Activated T-helper 17 cell treated with anti-CD3 and anti-CD28 coated beads, Interleukin-2, amount 50 U/mL, for 72 hours (primary cell): ENCODE results near the gene ACO2. TPM values are rescaled to one million over a fixed set of nuclear protein-coding genes. Genes with fewer than 3 reads are reported as not detected.
"Not testable (repeated sequence)": the region's sequence is repeated elsewhere in the genome, so short reads cannot be mapped to it uniquely, and the experiment has no call there.

Experiments
- ATAC-seq: fragments of 150-1000 bp; cut with Tn5 transposase; replicated peaks from 2 replicates; pipeline ENCODE4 v1.10.0; 2021; ENCODE audit warnings: mild to moderate bottlenecking, moderate library complexity
- H3K27ac Mint-ChIP-seq: one replicate; pipeline ENCODE4 v1.8.0; 2022; ENCODE audit warnings: mixed read lengths
- H3K27me3 Mint-ChIP-seq: one replicate; pipeline ENCODE4 v1.8.0; 2022; ENCODE audit warnings: mixed read lengths
- H3K36me3 Mint-ChIP-seq: one replicate; pipeline ENCODE4 v1.8.0; 2022; ENCODE audit warnings: low read depth, mild to moderate bottlenecking, mixed read lengths
- H3K4me1 Mint-ChIP-seq: one replicate; pipeline ENCODE4 v1.8.0; 2022; ENCODE audit warnings: mixed read lengths
- H3K4me3 Mint-ChIP-seq: one replicate; pipeline ENCODE4 v1.8.0; 2022; ENCODE audit warnings: mild to moderate bottlenecking, mixed read lengths
- H3K9me3 Mint-ChIP-seq: one replicate; pipeline ENCODE4 v1.8.0; 2022; ENCODE audit warnings: mixed read lengths
- total RNA-seq, 2 donors: library from RNA; stranded (reverse); gene quantifications; one replicate each; pipeline ENCODE4 v1.2.3, GENCODE V29; 2022

ACO2 gene
- total RNA-seq: 100 to 1,000 TPM in 1 of 2 donors, 10 to 100 TPM in 1; 67.8 to 106 TPM

DNA sequence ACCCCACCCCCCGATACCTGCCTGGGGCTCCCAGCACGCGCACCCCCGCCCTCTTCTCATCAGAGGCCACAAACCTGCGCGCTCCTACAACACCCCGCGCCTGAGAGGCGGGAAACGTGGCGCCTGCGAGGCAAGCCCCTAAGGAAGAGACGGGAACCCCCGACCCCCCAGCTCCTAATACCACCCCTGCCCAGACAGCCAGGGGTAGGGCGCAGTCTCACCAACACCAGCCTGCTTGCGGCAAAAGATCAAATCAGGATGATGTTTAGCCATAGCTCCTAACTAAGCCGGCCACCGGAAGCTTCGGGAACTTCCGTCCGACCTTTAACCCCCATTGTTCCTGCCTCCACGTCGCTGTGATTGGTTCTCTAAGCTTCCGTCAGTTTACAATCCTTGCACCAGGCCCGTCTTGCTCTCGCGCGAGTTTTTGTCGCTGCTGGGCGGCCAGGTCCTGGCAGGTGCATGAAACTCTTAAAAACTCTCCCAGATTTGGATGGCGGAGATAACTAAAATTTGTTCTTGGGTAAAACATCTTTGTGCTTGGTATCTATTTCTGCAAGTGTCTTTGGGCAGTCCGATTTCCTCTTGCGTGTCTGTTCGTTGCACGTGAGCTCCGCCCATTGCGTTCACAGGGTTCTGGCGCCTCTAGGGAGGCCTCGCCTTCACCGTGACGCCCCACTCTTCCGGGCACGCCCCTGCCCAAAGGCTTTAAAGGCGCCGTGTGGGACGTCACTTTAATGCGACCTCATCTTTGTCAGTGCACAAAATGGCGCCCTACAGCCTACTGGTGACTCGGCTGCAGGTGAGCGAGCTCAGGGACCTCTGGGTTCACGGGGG lies at the start of gene ACO2, which contains the start of gene PHF5A:
Gene ACO2 (plus strand): TSS at position 737 of the 837 bp plus-strand sequence. CDS start 30 bp downstream, at position 767.
Gene PHF5A (minus strand): TSS at position 312 of the 837 bp plus-strand sequence. CDS start 39 bp downstream, at position 273.
- H3K27me3 Mint-ChIP-seq: no peaks in the 10 kb centered on the region
- peak within 1 kb of the TSS; percentile 97 for H3K27ac Mint-ChIP-seq
- ATAC-seq: peak; percentile 95
- peak within 1 kb of the TSS; percentile 87 for H3K4me3 Mint-ChIP-seq
- no peaks in the 10 kb centered on the region for H3K9me3 Mint-ChIP-seq
- H3K4me1 Mint-ChIP-seq: peaks cover 23% of the 10 kb centered on the region
- peaks cover 73% of the 10 kb centered on the region for H3K36me3 Mint-ChIP-seq

DNA sequence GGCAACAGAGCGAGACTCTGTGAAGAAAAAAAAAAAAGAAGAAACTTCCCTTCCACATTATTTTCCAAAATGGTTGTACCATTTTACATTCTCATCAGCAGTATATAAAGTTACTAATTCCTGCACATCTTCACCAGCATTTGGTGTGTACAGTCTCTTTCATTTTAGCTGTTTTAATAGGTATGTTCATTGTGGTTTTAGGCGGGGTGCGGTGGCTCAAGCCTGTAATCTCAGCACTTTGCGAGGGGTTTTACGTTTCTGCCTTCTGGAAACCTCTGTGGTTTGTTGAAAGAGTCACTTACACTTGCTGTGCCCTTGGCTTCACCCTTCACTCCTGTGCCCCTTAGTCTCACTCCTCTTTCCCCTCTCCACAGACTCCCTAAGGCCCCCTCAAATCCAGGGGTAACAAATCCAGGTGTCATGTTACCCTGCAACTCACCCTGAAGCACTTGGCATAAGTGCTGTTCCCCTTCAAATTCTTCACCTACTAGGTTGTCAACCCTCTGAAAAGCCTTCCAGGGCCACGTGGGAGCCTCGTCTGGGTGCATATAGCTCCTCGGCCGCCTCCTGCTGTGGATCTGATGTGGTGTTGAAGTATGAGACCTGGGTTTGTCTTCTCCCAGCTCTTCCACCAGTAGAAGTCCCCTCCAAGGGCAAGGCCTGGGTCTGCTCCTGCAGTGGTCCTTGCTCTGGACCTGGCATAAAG lies 43.1 kb upstream of the ACO2 start:
- peak overlapping the region; percentile 66 for H3K27ac Mint-ChIP-seq
- H3K27me3 Mint-ChIP-seq: no peaks in the 10 kb centered on the region
- peaks cover 13% of the 10 kb centered on the region for H3K4me1 Mint-ChIP-seq
- no peaks in the 10 kb centered on the region for H3K9me3 Mint-ChIP-seq
- H3K4me3 Mint-ChIP-seq: peak overlapping the region; percentile 48
- peaks cover 48% of the 10 kb centered on the region for H3K36me3 Mint-ChIP-seq
- ATAC-seq: peak; percentile 95

DNA sequence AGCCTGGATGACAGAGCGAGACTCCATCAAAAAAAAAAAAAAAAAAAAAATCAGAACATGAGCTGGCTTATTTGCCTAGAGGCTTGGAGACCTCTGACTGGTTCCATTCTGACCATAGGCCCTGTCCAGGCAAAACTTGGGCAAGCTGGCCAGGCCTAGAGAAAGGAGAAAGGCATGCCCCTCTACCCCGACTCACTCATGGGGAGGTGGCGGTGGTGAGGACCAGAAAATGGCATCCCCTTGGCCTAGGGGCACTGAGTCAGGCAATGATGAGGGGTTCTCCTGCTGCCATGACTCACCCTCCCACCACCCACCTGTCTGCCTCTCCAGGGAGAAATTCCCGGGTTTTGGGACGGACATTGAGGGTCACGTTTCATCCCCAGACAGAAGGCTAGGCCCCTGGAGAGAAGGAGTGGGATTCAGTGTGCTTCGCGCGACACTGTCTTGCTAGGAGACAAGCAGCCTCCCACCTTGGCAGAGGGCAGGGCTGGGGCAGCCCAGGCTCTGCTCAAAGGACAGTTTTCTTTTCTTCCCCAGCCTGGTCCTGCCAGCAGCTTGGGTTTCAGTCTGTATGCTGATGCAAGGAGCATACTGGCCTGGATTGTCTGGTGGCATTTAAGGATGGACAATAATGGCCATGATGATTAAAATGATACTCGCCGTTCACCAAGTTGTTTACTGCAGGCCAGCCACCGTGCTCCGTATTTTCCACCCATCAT lies 39.5 kb upstream of the ACO2 start:
- no peaks in the 10 kb centered on the region for H3K27me3 Mint-ChIP-seq
- H3K36me3 Mint-ChIP-seq: peaks cover 63% of the 10 kb centered on the region
- H3K4me1 Mint-ChIP-seq: peaks cover 13% of the 10 kb centered on the region
- no peak for ATAC-seq
- H3K27ac Mint-ChIP-seq: peak overlapping the region; percentile 58
- no peaks in the 10 kb centered on the region for H3K9me3 Mint-ChIP-seq
- no peak overlapping the region for H3K4me3 Mint-ChIP-seq

DNA sequence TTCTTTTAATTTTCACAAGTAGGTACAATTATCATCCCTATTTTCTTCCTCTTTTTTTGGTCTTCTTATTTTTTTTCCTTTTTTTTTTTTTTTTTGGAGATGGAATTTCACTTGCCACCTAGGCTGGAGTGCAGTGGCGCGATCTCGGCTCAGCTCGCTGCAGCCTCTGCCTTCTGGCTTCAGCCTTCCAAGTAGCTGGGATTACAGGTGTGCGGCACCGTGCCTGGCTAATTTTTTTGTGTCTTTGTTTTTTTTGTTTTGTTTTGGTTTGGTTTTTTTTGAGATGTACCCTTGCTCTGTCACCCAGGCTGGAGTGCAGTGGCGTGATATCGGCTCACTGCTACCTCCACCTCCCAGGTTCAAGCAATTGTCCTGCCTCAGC lies 39.0 kb upstream of the ACO2 start:
- H3K36me3 Mint-ChIP-seq: peaks cover 65% of the 10 kb centered on the region
- H3K9me3 Mint-ChIP-seq: no peaks in the 10 kb centered on the region
- H3K27ac Mint-ChIP-seq: peak overlapping the region; percentile 58
- peaks cover 13% of the 10 kb centered on the region for H3K4me1 Mint-ChIP-seq
- H3K4me3 Mint-ChIP-seq: no peak overlapping the region
- no peak for ATAC-seq
- no peaks in the 10 kb centered on the region for H3K27me3 Mint-ChIP-seq

DNA sequence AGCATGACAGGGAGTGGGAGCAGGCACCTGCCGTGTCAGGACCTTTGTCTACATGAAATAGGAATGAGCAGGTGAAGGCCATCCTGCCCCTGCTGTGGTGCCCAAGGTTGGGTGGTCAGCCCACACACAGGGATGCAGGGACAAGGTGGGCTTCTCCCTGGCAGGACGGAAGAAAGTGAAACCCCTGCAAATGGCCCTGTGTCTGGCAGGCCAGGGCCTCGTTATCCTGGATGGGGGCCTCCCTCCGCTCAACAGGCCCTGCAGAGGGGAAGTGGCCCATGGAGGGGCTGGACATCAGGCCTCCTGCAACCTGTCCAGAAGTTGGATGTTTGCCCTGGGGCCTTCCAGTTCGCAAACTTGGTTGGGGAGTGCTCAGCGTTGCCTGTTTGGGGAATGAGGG lies 37.3 kb upstream of the ACO2 start:
- H3K36me3 Mint-ChIP-seq: peaks cover 70% of the 10 kb centered on the region
- peaks cover 4% of the 10 kb centered on the region for H3K4me1 Mint-ChIP-seq
- ATAC-seq: no peak
- no peak overlapping the region for H3K4me3 Mint-ChIP-seq
- H3K9me3 Mint-ChIP-seq: no peaks in the 10 kb centered on the region
- no peaks in the 10 kb centered on the region for H3K27me3 Mint-ChIP-seq
- no peak overlapping the region for H3K27ac Mint-ChIP-seq

DNA sequence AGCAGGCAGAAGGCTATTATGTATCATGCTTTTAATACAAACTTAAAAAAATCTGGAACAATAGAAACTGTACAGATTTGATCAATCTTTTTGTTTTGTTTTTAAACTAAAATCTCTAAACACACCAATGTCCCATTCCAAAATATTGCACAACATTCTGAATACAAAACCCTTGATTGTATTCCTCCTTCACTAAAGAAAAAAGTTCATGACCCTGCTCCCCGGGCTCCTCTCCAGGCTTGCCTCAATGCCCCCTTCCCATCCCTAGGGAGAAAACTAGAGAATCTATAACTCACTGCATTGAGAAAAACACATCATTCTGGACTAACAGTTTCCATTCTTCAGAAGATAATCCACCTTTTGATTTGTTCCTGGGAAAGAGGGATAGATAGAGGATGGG lies 35.4 kb upstream of the ACO2 start:
- not testable (repeated sequence) for H3K9me3 Mint-ChIP-seq, H3K4me3 Mint-ChIP-seq, H3K27me3 Mint-ChIP-seq, H3K4me1 Mint-ChIP-seq, ATAC-seq, H3K27ac Mint-ChIP-seq
- H3K36me3 Mint-ChIP-seq: peaks cover 80% of the 10 kb centered on the region

DNA sequence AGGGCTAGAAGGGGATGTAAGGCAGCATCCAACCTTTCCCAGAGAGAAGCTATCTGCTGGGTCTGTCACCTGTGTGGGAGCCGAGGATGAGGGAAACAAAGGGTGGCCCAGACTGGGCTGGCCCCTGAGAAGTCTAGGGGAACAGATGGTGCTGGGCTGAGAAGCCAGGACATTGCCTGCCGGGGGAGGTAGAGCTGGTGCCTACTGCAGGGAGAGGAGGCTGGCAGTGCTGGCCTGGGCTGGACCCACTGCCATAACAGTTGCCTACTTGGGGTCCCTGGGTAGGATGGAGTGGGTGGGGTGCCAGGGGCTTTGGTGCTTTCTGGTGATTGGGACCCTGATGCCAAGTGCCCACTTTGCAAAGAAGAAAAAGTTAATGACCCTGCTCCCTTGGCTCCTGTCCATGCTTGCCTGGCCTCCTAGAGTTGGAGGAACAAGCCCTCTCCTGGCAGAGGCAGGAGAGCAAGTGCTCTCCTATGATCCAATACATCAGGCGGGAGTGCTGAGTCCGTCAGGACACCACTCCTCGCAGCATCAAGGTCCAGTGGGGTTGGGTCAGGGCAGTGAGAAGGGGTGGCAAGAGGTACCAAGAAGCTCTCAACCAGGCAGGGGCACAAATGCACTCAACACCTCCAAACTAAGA lies 34.4 kb upstream of the ACO2 start:
- not testable (repeated sequence) for H3K4me3 Mint-ChIP-seq, H3K9me3 Mint-ChIP-seq, H3K27me3 Mint-ChIP-seq, H3K27ac Mint-ChIP-seq, ATAC-seq, H3K4me1 Mint-ChIP-seq
- H3K36me3 Mint-ChIP-seq: peaks cover 90% of the 10 kb centered on the region

DNA sequence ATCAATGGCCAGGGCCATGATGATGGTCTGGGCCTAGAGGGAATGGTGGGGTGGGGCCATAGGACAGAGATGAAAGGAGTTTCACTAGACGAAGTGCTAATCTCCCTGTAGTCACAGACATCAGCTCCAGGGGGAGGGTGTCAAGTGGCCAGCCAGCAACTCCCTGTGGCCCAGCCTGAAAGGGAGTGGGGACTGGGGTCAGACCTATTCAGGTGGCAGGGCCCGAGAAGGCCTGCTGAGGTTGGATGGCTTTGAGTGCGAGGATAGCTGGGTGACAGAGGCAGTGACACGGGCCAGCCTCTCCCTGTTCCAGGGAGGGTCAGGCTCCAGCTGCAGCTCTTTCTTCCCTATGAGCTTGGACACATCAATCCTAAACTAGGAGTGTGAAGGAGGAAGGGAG lies 33.4 kb upstream of the ACO2 start:
- Mint-ChIP-seq H3K4me1 (no peaks in the 10 kb centered on the region), H3K9me3 (no peaks in the 10 kb centered on the region), H3K27ac (no peak overlapping the region), H3K27me3 (no peaks in the 10 kb centered on the region), H3K4me3 (no peak overlapping the region), H3K36me3 (peaks cover 95% of the 10 kb centered on the region)
- no peak for ATAC-seq

DNA sequence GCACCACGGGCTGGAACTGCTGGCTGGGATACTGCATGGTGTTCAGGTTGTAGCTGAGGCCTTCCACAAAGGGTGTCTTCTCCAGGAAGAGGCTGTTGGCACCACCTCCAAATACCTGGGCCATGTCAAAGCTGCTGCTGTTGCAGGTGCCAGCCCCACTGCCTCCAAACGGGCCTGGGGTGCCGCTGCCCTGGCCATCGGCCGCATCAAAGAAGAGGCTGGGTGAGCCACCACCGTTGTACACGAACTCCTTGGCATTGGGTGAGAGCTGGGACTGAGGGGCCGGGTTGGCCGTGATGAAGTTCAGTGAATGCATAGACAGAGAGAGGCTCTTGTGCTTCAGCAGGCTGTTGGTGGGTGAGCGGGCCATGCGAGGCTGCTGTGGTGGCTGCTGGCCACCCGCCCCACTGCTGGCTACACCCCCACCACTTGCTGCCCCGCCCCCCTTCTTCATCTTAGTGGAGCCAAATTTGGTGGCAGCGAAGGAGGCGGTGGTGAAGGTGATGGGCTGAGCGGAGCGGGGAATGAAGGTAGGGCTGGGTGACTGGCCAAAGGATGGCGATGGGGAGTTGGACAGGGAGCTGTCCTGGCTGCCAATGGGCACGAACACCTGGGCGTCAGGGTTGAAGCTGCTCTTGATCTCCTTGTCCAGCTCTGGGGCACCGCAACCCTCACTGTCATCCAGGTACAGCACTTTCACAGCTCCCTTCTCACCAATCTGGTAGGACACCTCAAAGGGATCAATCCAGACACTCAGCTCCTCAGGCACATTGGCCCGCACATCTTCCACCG lies 32.4 kb upstream of the ACO2 start:
- Mint-ChIP-seq H3K27ac (peak overlapping the region; percentile 60), H3K36me3 (peaks cover 94% of the 10 kb centered on the region), H3K9me3 (no peaks in the 10 kb centered on the region), H3K4me1 (no peaks in the 10 kb centered on the region), H3K4me3 (no peak overlapping the region), H3K27me3 (no peaks in the 10 kb centered on the region)
- ATAC-seq: no peak

DNA sequence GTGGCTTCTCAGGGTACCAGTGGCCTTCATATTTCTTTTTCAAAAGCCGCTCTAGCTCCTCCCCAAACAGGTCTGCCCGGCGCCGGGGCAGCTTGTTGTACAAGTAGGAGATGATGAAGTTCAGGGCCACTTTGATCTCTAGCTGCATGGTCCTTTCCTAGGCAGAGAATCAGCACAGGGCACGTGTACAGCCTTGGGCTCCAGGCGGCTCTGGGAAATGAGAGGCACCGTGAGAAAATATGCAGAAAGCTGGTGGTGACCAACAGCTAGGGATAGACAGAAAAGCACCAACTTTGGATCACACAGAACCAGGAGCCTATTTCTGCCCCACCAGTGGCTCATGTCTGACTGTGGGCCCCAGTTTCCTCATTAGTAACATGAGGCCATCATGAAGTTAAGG lies 31.7 kb upstream of the ACO2 start:
- Mint-ChIP-seq H3K36me3 (peaks cover 94% of the 10 kb centered on the region), H3K4me1 (no peaks in the 10 kb centered on the region), H3K27me3 (no peaks in the 10 kb centered on the region), H3K9me3 (no peaks in the 10 kb centered on the region), H3K27ac (no peak overlapping the region), H3K4me3 (no peak overlapping the region)
- no peak for ATAC-seq

DNA sequence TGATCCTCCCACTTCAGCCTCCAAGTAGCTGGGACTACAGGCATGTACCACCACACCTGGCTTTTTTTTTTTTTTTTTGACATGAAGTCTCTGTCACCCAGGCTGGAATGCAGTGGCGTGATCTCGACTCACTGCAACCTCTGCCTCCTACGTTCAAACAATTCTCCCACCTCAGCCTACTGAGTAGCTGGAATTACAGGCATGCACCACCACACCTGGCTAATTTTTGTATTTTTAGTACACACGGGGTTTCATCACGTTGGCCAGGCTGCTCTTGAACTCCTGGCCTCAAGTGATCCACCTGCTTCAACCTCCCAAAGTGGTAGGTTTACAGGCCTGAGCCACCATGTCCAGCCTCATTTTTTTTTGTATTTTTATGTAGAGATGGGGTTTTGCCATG lies 28.4 kb upstream of the ACO2 start:
- H3K36me3 Mint-ChIP-seq: peaks cover 96% of the 10 kb centered on the region
- not testable (repeated sequence) for H3K27ac Mint-ChIP-seq, H3K9me3 Mint-ChIP-seq, ATAC-seq, H3K27me3 Mint-ChIP-seq, H3K4me1 Mint-ChIP-seq, H3K4me3 Mint-ChIP-seq

DNA sequence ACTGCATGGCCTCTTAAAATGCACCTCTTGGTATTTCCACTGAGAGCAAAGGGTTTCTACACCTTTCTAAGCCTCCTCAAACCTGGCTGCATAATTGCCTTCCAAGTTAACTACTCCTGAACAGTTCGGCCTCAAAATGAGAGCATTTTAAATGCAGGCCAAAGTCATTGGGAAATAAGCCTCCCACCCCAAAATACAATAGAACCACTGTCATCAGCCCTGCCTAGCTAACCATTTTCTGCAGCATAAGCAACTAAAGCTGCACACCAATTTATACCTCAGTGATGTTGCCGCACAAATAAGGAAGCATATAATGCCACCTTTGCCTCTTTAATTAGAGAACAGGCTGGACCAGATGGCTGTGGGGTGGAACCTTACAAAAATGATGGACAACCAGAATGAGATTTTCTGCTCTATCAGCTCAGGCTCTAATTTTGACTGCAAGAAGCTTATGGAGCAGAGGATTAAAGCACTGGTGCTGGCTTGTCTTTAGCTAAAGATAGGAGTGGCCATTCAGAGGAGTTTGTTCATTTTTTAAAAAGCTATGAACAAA lies 26.6 kb upstream of the ACO2 start:
- H3K4me3 Mint-ChIP-seq: peak overlapping the region; percentile 85
- H3K9me3 Mint-ChIP-seq: no peaks in the 10 kb centered on the region
- H3K4me1 Mint-ChIP-seq: no peaks in the 10 kb centered on the region
- peaks cover 95% of the 10 kb centered on the region for H3K36me3 Mint-ChIP-seq
- H3K27ac Mint-ChIP-seq: peak overlapping the region; percentile 36
- ATAC-seq: no peak
- H3K27me3 Mint-ChIP-seq: no peaks in the 10 kb centered on the region

DNA sequence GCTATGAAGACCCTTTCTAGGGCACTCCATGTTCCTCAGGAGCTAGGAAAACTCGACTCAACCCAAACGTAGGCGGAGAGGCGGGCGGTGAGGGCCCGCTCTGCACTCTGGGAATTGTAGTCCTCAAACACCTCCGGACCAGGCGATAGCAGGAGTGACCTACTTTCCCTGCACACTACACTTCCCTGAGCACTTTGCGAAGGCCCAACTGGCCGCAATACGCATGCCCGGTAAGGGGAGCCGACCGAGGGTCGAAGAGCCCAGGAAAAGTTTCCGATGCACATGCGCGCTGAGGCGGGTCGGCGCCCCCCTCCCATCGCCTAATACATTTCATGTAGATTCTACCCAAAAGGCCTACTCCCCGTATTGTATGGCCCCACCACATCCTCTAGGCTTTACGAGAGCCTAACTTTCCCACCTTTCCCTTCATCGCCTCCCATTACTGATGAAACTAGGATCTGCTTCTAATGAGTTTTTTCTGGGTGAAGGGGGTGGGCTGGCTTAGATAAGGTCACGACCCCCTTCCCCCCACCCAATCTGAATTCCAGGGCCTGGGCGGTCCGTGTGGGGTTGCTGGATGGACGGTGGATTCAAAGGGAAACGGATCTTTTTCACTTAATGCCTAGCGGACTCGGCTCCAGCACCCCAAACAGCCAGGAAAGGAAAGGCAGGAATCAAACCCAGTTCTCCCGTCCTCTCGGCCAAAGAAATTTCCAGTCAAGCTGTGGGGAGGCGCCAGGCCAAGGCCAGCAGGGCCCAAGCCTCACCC lies 24.4 kb upstream of the ACO2 start:
- peak; percentile 70 for ATAC-seq
- no peaks in the 10 kb centered on the region for H3K9me3 Mint-ChIP-seq
- H3K4me3 Mint-ChIP-seq: peak overlapping the region; percentile 85
- H3K27ac Mint-ChIP-seq: peak overlapping the region; percentile 86
- peaks cover 84% of the 10 kb centered on the region for H3K36me3 Mint-ChIP-seq
- H3K4me1 Mint-ChIP-seq: peaks cover 11% of the 10 kb centered on the region
- H3K27me3 Mint-ChIP-seq: no peaks in the 10 kb centered on the region
